Central memory CD4-positive, alpha-beta T cell (primary cell): ENCODE results near the gene IGFBPL1.
"Not testable (repeated sequence)": the region's sequence is repeated elsewhere in the genome, so short reads cannot be mapped to it uniquely, and the experiment has no call there.

Source experiments
- DNase-seq: peaks from one replicate; pipeline ENCODE4 v3.0.0; 2022

Gene IGFBPL1

GRCh38 chr9:38395653-38396370 lies 28.4 kb downstream of the IGFBPL1 start:
- DNase-seq = no peak

GRCh38 chr9:38394416-38394815 lies 29.8 kb downstream of the IGFBPL1 start:
- no peak for DNase-seq

GRCh38 chr9:38393128-38393796 lies 31.0 kb downstream of the IGFBPL1 start:
- DNase-seq = no peak

GRCh38 chr9:38392235-38393127 lies 31.8 kb downstream of the IGFBPL1 start, which contains the start of gene ALDH1B1:
Gene ALDH1B1, plus strand, starts transcription at chr9:38392702. Its CDS starts 3,047 bp downstream, at chr9:38395749.
- peak; percentile 40 for DNase-seq

- DNase-seq = no peak
Measured at GRCh38 chr9:38391278-38392118, 32.8 kb downstream of the IGFBPL1 start.

- no peak for DNase-seq
Measured at GRCh38 chr9:38390851-38391250, 33.4 kb downstream of the IGFBPL1 start.

- DNase-seq = no peak
Measured at GRCh38 chr9:38390442-38390841, 33.8 kb downstream of the IGFBPL1 start.

GRCh38 chr9:38389313-38389712 lies 34.9 kb downstream of the IGFBPL1 start:
- no peak for DNase-seq

- no peak for DNase-seq
Measured at GRCh38 chr9:38388283-38389223, 35.7 kb downstream of the IGFBPL1 start.

- no peak for DNase-seq
Measured at GRCh38 chr9:38387751-38388150, 36.5 kb downstream of the IGFBPL1 start.

- DNase-seq = no peak
Measured at GRCh38 chr9:38387066-38387465, 37.2 kb downstream of the IGFBPL1 start.

- DNase-seq = no peak
Measured at GRCh38 chr9:38386319-38386895, 37.8 kb downstream of the IGFBPL1 start.

GRCh38 chr9:38385896-38386295 lies 38.4 kb downstream of the IGFBPL1 start:
- no peak for DNase-seq

GRCh38 chr9:38384990-38385848 lies 39.0 kb downstream of the IGFBPL1 start:
- DNase-seq = no peak

GRCh38 chr9:38382141-38382540 lies 42.1 kb downstream of the IGFBPL1 start:
- no peak for DNase-seq

GRCh38 chr9:38380872-38381534 lies 43.3 kb downstream of the IGFBPL1 start:
- DNase-seq = no peak

- no peak for DNase-seq
Measured at GRCh38 chr9:38380230-38380871, 43.9 kb downstream of the IGFBPL1 start.

- not testable (repeated sequence) for DNase-seq
Measured at GRCh38 chr9:38377336-38378083, 46.7 kb downstream of the IGFBPL1 start.
